Rectal smooth muscle tissue (tissue), 1 donor: ENCODE measurements around the gene GGA3.

Experiments used
- H3K27ac ChIP-seq: one replicate; pipeline ENCODE4 v1.7.0; 2013; ENCODE audit warnings: low read depth, low read length, inconsistent platforms
- H3K27me3 ChIP-seq: one replicate; pipeline ENCODE4 v1.7.0; 2013; ENCODE audit warnings: low read length; ENCODE audit not compliant: control insufficient read depth, insufficient read depth
- H3K36me3 ChIP-seq: one replicate; pipeline ENCODE4 v1.7.0; 2013; ENCODE audit warnings: low read length; ENCODE audit not compliant: control insufficient read depth, insufficient read depth
- H3K4me1 ChIP-seq: one replicate; pipeline ENCODE4 v1.7.0; 2013; ENCODE audit warnings: low read length; ENCODE audit not compliant: control insufficient read depth, insufficient read depth
- H3K4me3 ChIP-seq: one replicate; pipeline ENCODE4 v1.7.0; 2013; ENCODE audit warnings: low read length
- H3K9ac ChIP-seq: one replicate; pipeline ENCODE4 v1.7.0; 2013; ENCODE audit warnings: low read length

The GGA3 gene

DNA sequence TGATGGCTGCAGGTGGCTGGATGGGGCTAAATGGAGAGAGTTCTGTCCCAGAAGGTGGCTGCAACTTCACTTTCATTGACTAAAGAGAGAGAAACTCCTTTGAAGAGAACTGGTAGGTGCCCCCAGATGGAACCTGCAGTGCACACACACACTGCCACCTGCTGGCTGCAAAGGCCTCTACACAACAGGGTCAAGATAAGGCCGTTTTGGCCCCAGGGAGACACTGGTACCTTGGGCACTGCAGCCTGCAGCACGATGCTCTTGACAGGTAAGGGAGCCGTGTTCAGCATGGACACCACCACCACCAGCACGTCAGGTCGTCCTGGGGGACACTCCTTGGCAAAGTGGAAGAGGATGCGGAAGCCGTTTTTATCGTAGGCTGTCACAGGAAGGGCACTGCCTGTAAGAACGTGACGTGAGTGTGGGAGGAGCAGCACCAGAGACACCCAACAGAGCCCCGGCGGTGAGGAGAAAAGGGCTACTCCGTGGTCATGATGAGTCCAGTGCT is 22.7 kb downstream of the GGA3 start:
- H3K4me1 ChIP-seq: no peaks in the 10 kb centered on the region
- H3K27ac ChIP-seq: no peak overlapping the region
- no peaks in the 10 kb centered on the region for H3K27me3 ChIP-seq
- H3K36me3 ChIP-seq: peaks cover 57% of the 10 kb centered on the region
- no peak overlapping the region for H3K4me3 ChIP-seq
- H3K9ac ChIP-seq: no peak overlapping the region

DNA sequence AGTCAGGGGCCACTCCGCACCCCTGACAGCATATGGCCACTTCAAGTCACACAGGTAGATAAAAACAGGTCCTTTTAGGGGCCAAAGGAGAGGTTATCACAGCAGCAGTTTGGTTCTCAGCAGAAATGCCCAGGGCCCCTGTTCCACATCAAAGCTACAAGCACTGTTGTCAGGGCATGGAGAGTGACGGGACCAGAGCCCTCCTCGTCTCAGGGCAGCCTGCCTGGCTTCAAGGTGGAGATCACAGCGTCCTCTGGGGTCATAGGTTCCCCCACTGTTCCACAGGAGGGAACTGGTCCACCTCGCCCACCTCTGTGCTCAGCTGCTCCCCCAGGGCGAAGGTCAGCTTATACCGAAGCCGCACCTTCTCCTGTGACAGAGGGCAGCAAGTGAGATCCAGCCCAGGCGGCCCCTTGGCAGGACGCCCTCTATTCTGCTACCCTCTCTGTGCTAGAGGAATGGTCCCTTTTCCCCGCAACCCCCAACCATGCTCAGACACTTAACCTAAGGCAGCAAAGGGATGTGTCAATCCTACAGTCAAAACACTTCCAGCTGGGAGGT is 23.3 kb downstream of the GGA3 start:
- no peak overlapping the region for H3K4me3 ChIP-seq
- peaks cover 51% of the 10 kb centered on the region for H3K36me3 ChIP-seq
- no peak overlapping the region for H3K9ac ChIP-seq
- no peaks in the 10 kb centered on the region for H3K27me3 ChIP-seq
- no peak overlapping the region for H3K27ac ChIP-seq
- no peaks in the 10 kb centered on the region for H3K4me1 ChIP-seq

DNA sequence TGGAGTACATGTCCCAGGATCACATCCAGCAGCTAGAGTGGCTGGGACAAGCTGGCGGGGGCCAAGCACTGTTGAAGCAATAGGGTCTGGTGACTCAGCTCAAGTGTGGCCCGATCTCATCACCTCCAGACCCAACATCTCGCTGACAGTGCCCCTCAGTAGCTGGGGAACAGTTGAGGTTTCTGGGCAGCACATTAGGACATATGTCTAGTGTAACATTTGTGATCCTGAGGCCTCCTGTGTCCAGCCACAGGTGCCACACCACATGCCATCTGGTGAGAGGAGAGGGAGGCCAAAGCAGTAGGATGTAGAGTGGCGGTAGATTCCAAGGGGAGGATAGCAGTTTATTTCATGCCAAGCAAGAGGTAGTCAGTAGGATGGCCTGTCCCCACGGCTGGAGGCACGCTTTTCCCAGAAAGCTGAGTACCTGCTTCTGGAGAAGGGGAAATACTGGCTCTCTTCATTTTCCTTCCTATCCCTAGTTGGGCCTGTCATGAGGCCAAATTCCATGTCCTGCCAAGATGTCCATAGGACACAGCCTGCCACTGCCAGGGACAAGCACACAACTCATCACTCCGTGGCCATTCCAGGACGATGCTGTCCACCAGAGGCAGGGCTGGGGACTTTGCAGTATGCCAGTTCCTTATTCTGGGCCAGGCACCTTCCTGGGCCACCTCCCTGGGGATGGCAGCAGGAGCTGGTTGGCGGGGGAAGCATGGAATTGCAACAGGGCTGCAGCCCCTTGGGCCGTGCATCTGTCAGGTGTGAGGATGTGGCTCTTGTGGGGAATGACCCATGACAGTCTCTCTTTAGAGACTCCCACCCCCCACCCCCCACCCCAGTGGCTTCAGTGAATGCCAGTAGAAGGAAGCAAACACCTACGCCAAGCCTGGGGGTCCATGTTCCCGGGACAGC is 24.0 kb downstream of the GGA3 start:
- Histone ChIP-seq H3K27ac (no peak overlapping the region), H3K36me3 (peaks cover 51% of the 10 kb centered on the region), H3K9ac (no peak overlapping the region), H3K27me3 (no peaks in the 10 kb centered on the region), H3K4me3 (no peak overlapping the region), H3K4me1 (no peaks in the 10 kb centered on the region)

DNA sequence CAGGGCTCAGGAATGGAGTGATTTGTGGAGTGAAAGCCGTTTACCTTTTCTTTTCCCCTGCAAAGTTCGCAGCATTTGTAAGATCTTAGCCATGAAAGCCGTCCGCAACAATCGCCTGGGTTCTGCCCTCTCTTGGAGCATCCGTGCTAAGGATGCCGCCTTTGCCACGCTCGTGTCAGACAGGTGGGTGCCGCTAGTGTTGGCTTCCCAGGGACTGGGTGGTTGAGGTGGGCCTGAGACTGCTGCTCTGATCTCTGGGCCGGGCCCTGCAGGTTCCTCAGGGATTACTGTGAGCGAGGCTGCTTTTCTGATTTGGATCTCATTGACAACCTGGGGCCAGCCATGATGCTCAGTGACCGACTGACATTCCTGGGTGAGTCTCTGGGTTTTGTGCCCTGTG is 28.6 kb downstream of the GGA3 start:
- H3K36me3 ChIP-seq: peaks cover 38% of the 10 kb centered on the region
- no peak overlapping the region for H3K4me3 ChIP-seq
- H3K4me1 ChIP-seq: no peaks in the 10 kb centered on the region
- H3K27me3 ChIP-seq: no peaks in the 10 kb centered on the region
- H3K9ac ChIP-seq: no peak overlapping the region
- no peak overlapping the region for H3K27ac ChIP-seq

DNA sequence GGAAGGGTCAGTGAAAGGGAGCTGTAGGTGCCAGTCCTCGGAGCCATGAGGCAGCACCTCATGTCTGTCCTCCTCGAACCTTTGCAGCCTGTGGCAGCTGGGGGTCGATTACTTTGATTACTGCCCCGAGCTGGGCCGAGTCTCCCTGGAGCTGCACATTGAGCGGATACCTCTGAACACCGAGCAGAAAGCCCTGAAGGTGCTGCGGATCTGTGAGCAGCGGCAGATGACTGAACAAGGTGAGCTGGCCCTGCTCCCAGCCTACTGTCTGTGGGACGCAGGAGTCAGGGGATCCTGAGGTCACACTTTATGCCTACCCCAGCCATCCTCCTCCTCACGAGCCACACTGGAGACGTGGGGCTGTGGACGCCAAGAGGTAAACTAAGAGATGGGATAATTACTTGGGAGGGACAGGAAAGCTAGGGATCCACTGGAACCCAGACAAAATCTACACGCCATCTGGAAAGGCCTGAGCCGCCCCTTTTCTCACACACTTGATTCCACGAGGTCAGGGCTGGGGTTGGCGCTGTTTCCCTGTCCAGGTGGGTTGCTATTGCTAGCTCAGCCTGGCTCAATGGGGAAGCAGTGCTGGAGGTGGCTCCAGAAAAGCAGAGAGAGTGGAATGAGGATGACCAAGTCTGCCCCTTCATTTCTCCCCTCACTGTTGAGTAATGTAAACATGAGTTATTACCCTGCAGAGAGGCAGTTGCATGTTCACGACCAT is 29.5 kb downstream of the GGA3 start:
- no peak overlapping the region for H3K27ac ChIP-seq
- no peak overlapping the region for H3K9ac ChIP-seq
- no peaks in the 10 kb centered on the region for H3K27me3 ChIP-seq
- H3K36me3 ChIP-seq: peaks cover 38% of the 10 kb centered on the region
- no peak overlapping the region for H3K4me3 ChIP-seq
- no peaks in the 10 kb centered on the region for H3K4me1 ChIP-seq

DNA sequence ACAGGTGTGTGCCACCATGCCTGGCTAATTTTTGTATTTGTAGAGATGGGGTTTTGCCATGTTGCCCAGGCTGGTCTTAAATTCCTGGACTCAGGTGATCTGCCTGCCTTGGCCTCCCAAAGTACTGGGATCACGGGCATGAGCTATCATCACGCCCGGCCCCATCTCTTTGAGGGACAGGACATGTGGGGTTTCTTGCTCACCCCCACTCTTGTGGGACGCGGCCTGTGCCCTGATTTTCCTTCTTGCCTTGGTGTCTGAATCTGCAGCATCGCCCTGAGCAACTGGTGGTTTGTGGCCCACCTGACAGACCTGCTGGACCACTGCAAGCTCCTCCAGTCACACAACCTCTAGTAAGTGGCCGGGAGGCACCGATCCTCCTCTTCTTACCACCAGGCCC is 30.3 kb downstream of the GGA3 start:
- H3K36me3 ChIP-seq: peaks cover 41% of the 10 kb centered on the region
- no peak overlapping the region for H3K27ac ChIP-seq
- H3K4me1 ChIP-seq: no peaks in the 10 kb centered on the region
- no peaks in the 10 kb centered on the region for H3K27me3 ChIP-seq
- no peak overlapping the region for H3K9ac ChIP-seq
- no peak overlapping the region for H3K4me3 ChIP-seq

DNA sequence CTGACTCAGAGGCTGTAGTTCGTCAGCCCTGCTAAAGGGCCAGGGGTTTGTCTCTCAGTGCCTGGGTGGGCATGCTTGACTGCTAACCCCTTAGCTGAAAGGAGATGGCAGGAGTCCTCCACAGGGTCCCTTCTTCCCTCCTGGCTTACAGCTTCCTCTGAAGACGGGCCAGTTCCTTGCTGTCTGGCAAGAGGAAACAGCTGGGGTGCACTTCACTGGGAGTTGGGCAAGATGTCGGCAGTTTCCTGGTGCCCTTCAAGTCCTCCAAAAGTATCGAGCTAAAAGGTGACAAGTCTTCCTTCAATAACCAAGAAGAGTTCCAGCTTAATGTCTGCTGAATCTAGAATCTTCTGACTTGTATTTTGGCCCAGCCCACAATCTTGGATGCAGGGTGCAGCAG is 32.6 kb downstream of the GGA3 start:
- H3K9ac ChIP-seq: no peak overlapping the region

DNA sequence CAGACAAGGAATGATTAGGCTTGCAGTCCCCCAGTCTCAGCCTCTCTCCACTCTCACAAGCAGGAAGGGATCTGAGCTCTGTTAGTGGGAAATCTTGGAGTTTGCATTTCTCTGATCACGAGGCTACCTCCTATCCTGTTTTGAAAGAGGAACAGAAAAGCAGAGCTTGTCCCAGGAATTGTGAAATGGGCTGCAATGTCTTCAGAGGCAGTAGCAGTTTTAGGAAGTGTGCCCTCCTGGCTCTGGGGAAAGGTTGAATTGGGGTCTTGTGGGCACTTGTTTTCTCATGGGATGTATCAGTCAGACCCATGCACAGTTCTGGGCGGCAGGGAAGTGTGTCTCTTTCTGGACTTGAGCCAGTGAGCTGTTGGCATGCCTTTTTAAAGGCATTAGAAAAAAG is 33.1 kb downstream of the GGA3 start:
- H3K4me1 ChIP-seq: no peaks in the 10 kb centered on the region
- H3K36me3 ChIP-seq: peaks cover 37% of the 10 kb centered on the region
- no peak overlapping the region for H3K27ac ChIP-seq
- H3K9ac ChIP-seq: no peak overlapping the region
- no peak overlapping the region for H3K4me3 ChIP-seq
- H3K27me3 ChIP-seq: no peaks in the 10 kb centered on the region

More for the DNA sequence above, 32.6 kb downstream of the GGA3 start:
- no peak overlapping the region for H3K4me3 ChIP-seq
- no peaks in the 10 kb centered on the region for H3K4me1 ChIP-seq
- no peak overlapping the region for H3K27ac ChIP-seq
- peaks cover 37% of the 10 kb centered on the region for H3K36me3 ChIP-seq
- no peaks in the 10 kb centered on the region for H3K27me3 ChIP-seq

DNA sequence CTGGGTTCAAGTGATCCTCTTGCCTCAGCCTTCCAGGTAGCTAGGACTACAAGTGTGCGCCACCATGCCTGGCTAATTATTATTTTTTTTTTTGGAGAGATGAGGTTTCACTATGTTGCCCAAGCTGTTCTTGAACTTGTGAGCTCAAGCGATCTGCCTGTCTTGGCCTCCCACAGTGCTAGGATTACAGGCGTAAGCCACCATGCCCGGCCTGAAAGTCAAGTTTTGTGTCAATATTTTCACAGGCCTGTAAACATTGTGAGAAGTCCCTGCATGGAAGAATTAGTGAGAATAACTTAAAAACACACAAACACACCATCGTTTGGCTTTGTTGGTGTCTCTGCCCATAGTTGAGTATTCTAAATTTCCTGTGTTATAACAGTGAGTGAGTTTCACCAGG is 33.7 kb downstream of the GGA3 start:
- Histone ChIP-seq H3K4me1 (no peaks in the 10 kb centered on the region), H3K27ac (no peak overlapping the region), H3K9ac (no peak overlapping the region), H3K4me3 (no peak overlapping the region), H3K36me3 (peaks cover 33% of the 10 kb centered on the region), H3K27me3 (no peaks in the 10 kb centered on the region)

DNA sequence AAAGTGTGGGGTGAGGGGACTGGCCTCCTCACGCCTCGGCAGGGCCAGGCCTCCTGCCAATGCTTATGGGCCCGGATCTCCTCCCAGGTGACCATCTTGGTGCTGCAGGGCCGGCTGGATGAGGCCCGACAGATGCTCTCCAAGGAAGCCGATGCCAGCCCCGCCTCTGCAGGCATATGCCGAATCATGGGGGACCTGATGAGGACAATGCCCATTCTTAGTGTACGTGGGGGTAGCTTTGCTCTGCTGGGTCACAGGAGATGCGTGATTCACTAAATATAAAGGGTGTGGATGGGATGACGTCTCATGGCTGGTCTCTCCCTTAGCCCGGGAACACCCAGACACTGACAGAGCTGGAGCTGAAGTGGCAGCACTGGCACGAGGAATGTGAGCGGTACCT is 36.4 kb downstream of the GGA3 start:
- Histone ChIP-seq H3K36me3 (peaks cover 23% of the 10 kb centered on the region), H3K4me3 (no peak overlapping the region), H3K27ac (no peak overlapping the region)

DNA sequence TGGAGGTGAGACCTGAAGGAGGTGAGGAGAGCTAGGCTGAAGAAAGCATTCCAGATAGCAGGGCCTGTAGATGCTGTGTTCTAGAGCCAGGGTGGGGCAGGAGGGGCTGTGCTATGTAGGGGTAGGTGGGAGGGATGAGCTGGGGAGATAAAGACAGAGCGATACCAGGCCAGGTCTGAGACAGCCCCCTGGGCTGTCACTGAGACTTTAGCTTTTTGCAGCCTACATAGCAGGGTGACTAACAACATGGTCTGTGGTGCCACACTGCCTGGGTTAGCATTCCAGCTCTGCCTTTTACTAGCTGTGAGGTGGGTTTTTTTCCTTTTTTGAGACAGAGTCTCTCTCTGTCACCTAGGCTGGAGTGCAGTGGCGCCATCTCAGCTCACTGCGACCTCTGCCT is 41.6 kb downstream of the GGA3 start:
- Histone ChIP-seq H3K27ac (no peak overlapping the region), H3K4me3 (no peak overlapping the region), H3K4me1 (no peaks in the 10 kb centered on the region), H3K27me3 (no peaks in the 10 kb centered on the region), H3K9ac (no peak overlapping the region), H3K36me3 (peaks cover 35% of the 10 kb centered on the region)

More for the DNA sequence above, 36.4 kb downstream of the GGA3 start:
- Histone ChIP-seq H3K27me3 (no peaks in the 10 kb centered on the region), H3K4me1 (no peaks in the 10 kb centered on the region), H3K9ac (no peak overlapping the region)

DNA sequence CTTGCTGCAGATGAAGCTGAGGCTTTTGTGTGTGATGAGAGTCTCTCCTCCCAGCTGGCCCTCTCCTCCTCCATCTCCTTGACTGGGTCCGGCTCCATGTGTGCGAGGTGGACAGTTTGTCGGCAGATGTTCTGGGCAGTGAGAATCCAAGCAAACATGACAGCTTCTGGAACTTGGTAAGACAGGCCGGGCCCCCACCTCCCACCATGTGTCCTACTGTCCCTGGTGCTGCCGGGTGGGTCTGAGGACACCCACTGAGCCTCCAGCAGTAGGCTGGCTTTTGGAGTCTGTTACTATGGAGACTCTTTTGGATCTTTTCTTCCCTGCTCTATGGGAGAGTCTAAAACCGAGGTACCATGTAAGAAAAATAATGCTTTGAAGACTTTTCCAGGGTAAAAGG is 43.3 kb downstream of the GGA3 start:
- no peak overlapping the region for H3K27ac ChIP-seq
- no peak overlapping the region for H3K9ac ChIP-seq
- H3K27me3 ChIP-seq: no peaks in the 10 kb centered on the region
- peaks cover 39% of the 10 kb centered on the region for H3K36me3 ChIP-seq
- H3K4me1 ChIP-seq: no peaks in the 10 kb centered on the region
- H3K4me3 ChIP-seq: no peak overlapping the region
